ENCODE data around the gene ARL8A. TPM values are rescaled to one million over a fixed set of nuclear protein-coding genes. Genes with fewer than 3 reads are reported as not detected.

The ARL8A gene
- 22.3 and 23.8 TPM in 2 replicates for total RNA-seq

GRCh38 chr1:202144402-202145067, at the start of gene ARL8A:
TSS of gene ARL8A (minus strand) at chr1:202144737. CDS start at chr1:202144572, 165 bp downstream.

GRCh38 chr1:202193614-202194327, 49.2 kb upstream of the ARL8A start, which contains the start of gene LGR6:
TSS of gene LGR6 (plus strand) at chr1:202193799. CDS start at chr1:202193990, 191 bp downstream.

GRCh38 chr1:202160377-202160940, 15.9 kb upstream of the ARL8A start, which contains the start of gene PTPN7:
TSS of gene PTPN7 (minus strand) at chr1:202160602. CDS start at chr1:202159402, 1,200 bp downstream.

DNA sequence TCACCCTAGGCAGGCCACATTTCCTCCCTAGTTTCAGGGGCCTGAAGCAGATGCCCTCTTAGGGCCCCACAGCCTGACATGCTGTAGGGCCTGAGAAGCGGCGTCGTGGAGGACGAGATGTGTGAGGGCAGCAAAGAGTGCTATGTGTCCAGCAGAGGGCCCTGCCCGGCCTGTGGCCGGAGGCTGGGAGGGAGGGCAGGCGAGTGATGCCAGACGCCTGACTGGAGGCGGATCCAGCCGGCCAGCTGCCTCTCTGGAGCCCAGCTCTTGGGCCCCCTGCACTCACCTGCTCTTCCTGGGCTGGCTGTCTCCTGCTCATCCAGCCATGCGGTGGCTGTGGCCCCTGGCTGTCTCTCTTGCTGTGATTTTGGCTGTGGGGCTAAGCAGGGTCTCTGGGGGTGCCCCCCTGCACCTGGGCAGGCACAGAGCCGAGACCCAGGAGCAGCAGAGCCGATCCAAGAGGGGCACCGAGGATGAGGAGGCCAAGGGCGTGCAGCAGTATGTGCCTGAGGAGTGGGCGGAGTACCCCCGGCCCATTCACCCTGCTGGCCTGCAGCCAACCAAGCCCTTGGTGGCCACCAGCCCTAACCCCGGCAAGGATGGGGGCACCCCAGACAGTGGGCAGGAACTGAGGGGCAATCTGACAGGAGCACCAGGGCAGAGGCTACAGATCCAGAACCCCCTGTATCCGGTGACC, 21.8 kb downstream of the ARL8A start, which contains the start of gene GPR37L1:
Gene GPR37L1, plus strand, starts transcription at position 279 of the 697 bp plus-strand sequence. Its CDS starts 47 bp downstream, at position 326.

Other genes starting within 250 kb of the ARL8A start
- 0.11 TPM in 1 of 2 replicates, not detected in the other for gene LMOD1, start 198.2 kb downstream of the ARL8A start, total RNA-seq
- 49.0 and 50.1 TPM in 2 replicates for gene TIMM17A, start 189.2 kb downstream of the ARL8A start, total RNA-seq
- 26.0 and 33.6 TPM in 2 replicates for gene RNPEP, start 162.1 kb downstream of the ARL8A start, total RNA-seq
- gene ELF3, start 134.2 kb downstream of the ARL8A start, total RNA-seq = under 0.01 and 0.09 TPM in 2 replicates
- not detected in 2 replicates for gene GPR37L1, start 21.8 kb downstream of the ARL8A start, total RNA-seq
- gene PTPN7, start 15.9 kb upstream of the ARL8A start, total RNA-seq = not detected in 2 replicates
- gene LGR6, start 49.1 kb upstream of the ARL8A start, total RNA-seq = not detected in 2 replicates
- 5.0 and 5.2 TPM in 2 replicates for gene UBE2T, start 197.2 kb upstream of the ARL8A start, total RNA-seq
- 4.3 and 8.2 TPM in 2 replicates for gene PPP1R12B, start 204.0 kb upstream of the ARL8A start, total RNA-seq